HT-29 (cell line): Measurements from ENCODE around the gene ALAS1. TPM values are rescaled to one million over a fixed set of nuclear protein-coding genes. Genes with fewer than 3 reads are reported as not detected.

Experiments used
- DNase-seq: peaks from one replicate; pipeline ENCODE4 v3.0.0-alpha.2; 2015; ENCODE audit warnings: low spot score
- total RNA-seq: library from RNA; depleted of rRNA; stranded (reverse); fragments of >200 nt; shearing (Covaris generic); gene quantifications from 2 replicates; pipeline ENCODE4 v1.2.3, GENCODE V29; 2014; rRNA removed

ALAS1 gene
- total RNA-seq, 1 experiment from 2014 or later, result 31.5 TPM

- DNase-seq, result no peak
Observed at GRCh38 chr3:52248816-52249547, 51.0 kb downstream of the ALAS1 start.

- no peak for DNase-seq
Observed at GRCh38 chr3:52249683-52250082, 51.7 kb downstream of the ALAS1 start.

GRCh38 chr3:52250122-52250521 lies 52.2 kb downstream of the ALAS1 start:
- DNase-seq, result no peak

GRCh38 chr3:52253314-52254304 lies 55.6 kb downstream of the ALAS1 start:
- no peak for DNase-seq

- DNase-seq, result no peak
Observed at GRCh38 chr3:52254608-52255007, 56.6 kb downstream of the ALAS1 start.

- no peak for DNase-seq
Observed at GRCh38 chr3:52256159-52256558, 58.2 kb downstream of the ALAS1 start.

GRCh38 chr3:52256622-52257021 lies 58.7 kb downstream of the ALAS1 start:
- DNase-seq, result no peak

- no peak for DNase-seq
Observed at GRCh38 chr3:52257911-52258310, 60.0 kb downstream of the ALAS1 start.

GRCh38 chr3:52259035-52259434 lies 61.1 kb downstream of the ALAS1 start:
- no peak for DNase-seq

GRCh38 chr3:52259448-52259847 lies 61.5 kb downstream of the ALAS1 start:
- no peak for DNase-seq

- no peak for DNase-seq
Observed at GRCh38 chr3:52262447-52262846, 64.5 kb downstream of the ALAS1 start.

Other genes starting within 250 kb of the ALAS1 start
- gene GPR62, start 242.8 kb upstream of the ALAS1 start, total RNA-seq, result not detected in 2 replicates
- 17.8 and 19.3 TPM in 2 replicates for gene PCBP4, start 230.7 kb upstream of the ALAS1 start, total RNA-seq
- 33.5 and 41.3 TPM in 2 replicates for gene ABHD14B, start 224.1 kb upstream of the ALAS1 start, total RNA-seq
- 11.7 and 16.0 TPM in 2 replicates for gene ABHD14A, start 223.1 kb upstream of the ALAS1 start, total RNA-seq
- gene ACY1, start 214.6 kb upstream of the ALAS1 start, total RNA-seq, result 143 and 164 TPM in 2 replicates
- gene RPL29, start 202.3 kb upstream of the ALAS1 start, total RNA-seq, result 609 and 691 TPM in 2 replicates
- 15.7 and 18.5 TPM in 2 replicates for gene DUSP7, start 141.6 kb upstream of the ALAS1 start, total RNA-seq
- 25.2 and 27.4 TPM in 2 replicates for gene POC1A, start 43.7 kb upstream of the ALAS1 start, total RNA-seq
- not detected in 2 replicates for gene TLR9, start 27.5 kb downstream of the ALAS1 start, total RNA-seq
- 80.5 and 85.4 TPM in 2 replicates for gene TWF2, start 41.0 kb downstream of the ALAS1 start, total RNA-seq
- 4.0 and 4.2 TPM in 2 replicates for gene PPM1M, start 47.6 kb downstream of the ALAS1 start, total RNA-seq
- 16.4 and 18.9 TPM in 2 replicates for gene WDR82, start 80.5 kb downstream of the ALAS1 start, total RNA-seq
- gene GLYCTK, start 89.7 kb downstream of the ALAS1 start, total RNA-seq, result 23.0 and 29.0 TPM in 2 replicates
- 1.4 and 4.0 TPM in 2 replicates for gene DNAH1, start 118.2 kb downstream of the ALAS1 start, total RNA-seq
- 59.4 and 80.5 TPM in 2 replicates for gene BAP1, start 211.8 kb downstream of the ALAS1 start, total RNA-seq
- 1.6 and 2.7 TPM in 2 replicates for gene PHF7, start 212.5 kb downstream of the ALAS1 start, total RNA-seq
- 0.15 and 0.31 TPM in 2 replicates for gene SEMA3G, start 246.9 kb downstream of the ALAS1 start, total RNA-seq